AG20443 (cell line): ENCODE results near the gene HSDL2.
"Not testable (repeated sequence)": the region's sequence is repeated elsewhere in the genome, so short reads cannot be mapped to it uniquely, and the experiment has no call there.

Experiments
- DNase-seq: peaks from one replicate; pipeline ENCODE4 v3.0.0; 2012; ENCODE audit warnings: low spot score, mixed read lengths

HSDL2 gene

DNA sequence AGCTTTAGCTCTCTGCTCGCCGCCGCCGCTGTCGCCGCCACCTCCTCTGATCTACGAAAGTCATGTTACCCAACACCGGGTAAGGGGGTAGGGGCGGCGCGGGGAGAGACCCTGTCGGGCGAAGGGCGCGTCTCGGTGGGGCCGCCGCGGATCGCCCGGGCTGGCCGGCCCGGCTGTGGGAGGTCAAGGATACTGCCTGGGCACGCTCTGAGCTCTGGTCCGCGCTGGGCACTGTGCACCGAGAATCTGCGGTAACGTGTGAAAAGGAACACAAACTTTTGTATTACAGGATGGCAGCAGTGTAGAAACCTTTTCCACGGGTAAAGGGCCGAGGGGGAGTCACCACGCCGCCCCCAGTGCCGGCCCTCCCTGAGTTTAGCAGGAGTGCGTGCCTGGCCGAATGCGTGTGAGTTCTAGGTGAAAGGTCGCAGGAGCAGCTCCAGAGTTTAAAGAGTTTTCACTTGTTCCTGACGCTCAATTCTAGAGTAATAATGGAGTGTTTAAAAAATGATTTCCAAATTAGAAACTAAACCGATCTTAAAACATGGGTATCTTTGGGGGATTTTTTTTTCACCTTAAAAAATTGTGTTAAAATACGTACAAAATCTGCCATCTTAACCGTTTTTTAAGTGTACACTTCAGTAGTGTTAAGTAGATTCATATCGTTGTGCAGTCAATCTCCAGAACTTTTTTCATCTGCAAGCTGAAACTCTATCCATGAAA is at the start of gene HSDL2:
Gene HSDL2, plus strand, starts transcription at position 7 of the 723 bp plus-strand sequence. Its CDS starts 56 bp downstream, at position 63.
- no peak for DNase-seq

DNA sequence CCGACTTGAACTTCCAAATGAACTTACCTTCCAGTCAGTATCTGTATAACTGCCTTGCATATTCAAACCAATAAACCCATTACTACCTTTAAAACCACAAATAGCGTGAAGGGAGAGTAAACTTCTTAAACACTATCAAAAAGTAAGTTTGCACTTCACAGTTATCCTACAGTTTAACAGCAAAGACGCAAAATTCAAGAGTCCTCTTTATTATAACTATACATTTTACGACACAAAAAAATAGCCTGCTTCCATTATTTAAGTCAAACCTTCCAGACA is 48.3 kb upstream of the HSDL2 start:
- no peak for DNase-seq

DNA sequence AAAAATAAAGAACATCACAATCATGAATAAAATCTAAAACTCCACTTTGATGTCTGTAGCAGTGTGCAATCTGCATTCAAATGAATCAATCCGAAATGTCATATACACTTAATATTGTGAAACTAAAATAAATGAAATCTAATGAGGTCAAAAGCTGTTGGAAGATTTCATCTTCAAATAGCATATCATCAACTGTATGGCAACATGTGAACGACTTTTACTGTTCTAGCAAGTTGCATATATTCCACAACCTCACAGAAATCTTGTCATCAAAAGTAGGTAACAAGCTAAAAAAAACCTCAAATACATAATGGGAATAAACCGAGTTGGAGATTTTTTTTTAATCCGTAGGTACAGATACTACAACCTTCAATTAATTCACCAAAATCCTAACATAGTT is 47.7 kb upstream of the HSDL2 start:
- no peak for DNase-seq

DNA sequence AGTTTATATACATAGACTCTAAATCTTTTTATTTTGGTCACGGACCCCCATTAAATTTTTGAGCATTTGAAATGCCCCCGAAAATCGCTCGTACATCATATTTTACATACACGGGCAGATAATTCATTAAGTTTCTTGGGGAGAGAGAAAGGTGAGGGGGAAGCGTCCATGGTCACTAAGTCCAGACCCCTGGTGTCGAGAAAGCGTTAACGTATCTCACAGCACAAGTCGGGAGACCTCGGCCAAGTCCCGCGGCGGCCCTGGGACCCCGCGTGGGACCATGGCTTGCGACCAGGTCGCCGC is 47.3 kb upstream of the HSDL2 start:
- DNase-seq: no peak

DNA sequence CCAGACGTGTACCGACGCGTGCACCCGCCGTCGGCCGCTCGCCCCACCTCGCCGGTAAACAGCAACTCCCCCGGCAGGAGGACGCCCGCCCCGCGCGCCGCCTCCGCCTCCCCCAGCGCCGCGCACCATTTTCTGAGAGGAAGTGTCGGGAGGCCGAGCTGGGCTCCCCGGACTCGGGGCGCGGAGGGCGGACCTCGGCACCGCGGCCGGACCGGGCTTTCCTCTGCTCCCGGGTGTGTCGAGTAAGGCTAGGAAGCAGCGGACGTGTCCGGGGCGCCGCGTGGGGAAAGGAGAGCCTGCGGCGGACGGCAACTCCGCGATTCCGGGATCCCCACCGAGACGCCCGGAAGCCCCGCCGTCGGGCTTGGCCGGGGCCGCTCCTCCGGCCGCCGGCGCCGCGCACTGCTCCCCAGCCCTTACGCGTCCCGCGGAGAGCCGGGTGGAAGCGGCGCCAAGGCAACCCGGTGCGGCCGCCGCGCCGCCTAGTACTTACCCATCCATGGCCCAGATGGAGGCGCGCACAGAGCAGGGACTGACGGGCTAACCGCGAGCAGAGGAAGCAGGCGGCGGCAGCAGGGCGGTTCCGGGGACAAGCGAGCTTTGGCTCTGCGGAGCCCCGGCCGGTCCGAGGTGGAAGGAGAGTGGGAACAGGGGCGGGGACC is 46.8 kb upstream of the HSDL2 start, which contains the start of gene PTBP3:
Gene PTBP3, minus strand, starts transcription at position 643 of the 662 bp plus-strand sequence. CDS start 35,754 bp downstream, outside the sequence.
- peak; percentile 77 for DNase-seq

DNA sequence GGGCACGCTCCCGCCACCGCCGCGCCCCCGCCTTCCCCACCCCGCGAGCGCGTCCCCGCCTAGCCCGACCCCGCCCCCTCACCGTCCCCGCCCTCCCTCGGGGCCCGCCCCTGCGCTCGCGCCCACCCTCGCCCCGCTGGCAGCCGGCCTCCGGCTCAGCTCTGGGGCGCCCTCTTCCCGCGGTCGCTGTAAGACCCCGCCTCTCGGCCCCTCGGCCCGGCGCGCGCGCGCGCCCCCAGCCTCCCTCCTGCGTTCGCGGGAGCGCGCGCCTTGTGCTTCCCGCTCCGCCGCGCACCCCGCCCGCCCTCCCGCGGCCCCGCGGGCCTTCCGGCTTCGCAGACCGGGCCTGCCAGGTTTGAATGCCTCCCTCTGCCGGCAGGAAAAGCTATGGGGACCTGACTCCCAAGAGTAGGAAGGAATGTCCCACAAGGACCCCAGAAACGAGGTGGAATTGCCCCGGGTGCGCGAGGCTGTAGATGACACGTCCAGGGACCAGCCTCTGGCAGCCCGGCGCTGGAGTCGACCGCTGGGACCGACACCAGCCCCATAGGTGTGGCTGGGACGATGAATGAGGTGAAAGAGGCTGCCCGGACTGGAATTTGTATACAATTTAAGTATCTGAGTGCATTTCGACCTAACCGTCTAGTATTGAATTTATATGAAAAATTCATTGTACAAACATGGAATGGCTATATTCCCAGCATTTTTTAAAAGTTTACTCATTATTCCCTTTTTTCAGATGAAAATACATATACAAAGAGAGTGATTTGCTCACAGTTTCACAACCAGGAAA is 46.1 kb upstream of the HSDL2 start:
- peak; percentile 99 for DNase-seq

DNA sequence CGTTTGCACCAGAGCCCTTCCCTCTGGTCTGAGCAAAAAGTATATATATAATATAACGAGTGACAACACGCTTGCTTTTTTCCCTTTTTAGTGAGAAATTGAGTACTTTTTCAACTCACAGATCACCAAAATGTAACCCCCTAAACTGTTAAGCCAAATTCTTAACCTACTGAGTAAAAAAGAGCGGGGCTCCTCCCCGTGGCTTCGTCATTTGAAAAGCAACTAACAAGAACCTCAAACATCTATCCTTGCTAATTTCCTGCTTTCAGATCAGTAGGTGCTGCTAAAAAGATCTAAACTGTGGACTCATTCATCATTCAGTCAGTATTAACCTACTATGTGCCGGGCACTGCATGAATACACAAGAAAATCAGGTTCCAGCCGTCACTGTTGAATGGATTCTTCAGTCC is 45.5 kb upstream of the HSDL2 start:
- peak; percentile 16 for DNase-seq

DNA sequence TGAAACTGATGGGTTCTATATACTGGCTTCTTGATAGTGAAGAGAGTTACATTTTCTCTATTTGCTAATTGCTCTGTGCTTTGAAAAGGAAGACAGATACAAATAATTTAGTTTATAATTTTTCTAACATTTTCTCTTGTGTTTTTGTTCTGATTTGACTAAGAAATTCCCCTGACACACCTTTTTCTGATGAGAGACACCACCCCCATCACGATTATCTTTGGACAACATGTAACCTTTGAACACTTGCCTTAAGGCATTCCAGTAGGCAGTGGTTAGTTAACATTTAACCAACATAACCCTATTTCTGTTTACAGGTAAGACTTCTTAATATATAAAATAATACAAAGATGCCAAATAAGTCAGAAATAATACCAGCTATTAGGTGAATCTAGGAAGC is 42.4 kb upstream of the HSDL2 start:
- no peak for DNase-seq

DNA sequence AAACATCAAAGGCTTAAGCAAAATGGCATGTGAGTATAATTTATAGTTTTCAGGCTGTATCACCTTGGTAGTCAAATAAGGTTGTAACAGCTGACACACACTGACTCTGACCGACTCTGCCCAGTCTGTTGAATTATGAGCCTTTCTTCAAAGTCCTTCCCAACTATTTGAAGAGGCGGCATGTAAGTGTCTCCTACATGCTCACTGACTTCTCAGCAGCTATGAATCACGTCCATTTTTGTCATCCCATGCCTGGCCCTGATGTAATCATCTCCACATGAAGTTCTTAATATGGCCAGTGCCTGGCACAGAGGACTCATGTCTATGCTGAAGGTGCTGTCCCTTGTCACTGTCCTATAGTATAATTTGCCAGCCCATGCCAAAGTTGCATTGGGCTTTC is 41.3 kb upstream of the HSDL2 start:
- DNase-seq: peak; percentile 70

DNA sequence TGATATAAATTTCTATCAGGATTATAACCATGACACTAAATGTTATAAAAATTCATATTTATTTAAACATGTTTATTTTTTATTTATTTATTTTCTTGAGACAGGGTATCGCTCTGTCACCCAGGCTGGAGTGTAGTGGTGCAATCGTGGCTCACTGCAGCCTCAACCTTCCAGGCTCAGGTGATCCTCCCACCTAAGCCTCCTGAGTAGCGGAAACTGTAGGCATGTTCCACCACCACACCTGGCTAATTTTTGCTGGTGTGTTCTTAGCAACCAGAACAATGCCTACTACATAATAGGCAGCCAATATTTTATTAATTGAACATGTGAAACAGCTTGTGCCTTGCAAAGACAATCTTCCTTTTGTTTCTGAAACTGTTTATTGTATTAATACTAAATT is 40.0 kb upstream of the HSDL2 start:
- DNase-seq: no peak

DNA sequence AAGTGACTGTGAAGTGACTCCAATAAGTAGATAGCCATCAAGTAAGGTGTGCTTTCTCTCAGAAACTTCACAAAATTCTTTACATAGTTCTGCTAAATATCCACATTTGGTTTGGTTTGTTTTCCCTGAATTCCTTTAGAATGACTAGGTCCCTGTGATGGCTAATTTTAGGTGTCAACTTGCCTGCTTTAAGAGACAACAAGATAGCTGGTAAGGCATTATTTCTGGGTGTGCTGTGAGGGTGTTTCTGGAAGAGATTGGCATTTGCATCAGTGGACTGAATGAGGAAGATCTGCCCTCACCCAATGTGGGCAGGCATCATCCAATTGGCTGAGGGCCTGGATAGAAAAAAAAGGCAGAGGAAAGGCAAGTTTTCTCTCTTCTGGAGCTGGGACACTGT is 38.2 kb upstream of the HSDL2 start:
- DNase-seq: peak; percentile 20

DNA sequence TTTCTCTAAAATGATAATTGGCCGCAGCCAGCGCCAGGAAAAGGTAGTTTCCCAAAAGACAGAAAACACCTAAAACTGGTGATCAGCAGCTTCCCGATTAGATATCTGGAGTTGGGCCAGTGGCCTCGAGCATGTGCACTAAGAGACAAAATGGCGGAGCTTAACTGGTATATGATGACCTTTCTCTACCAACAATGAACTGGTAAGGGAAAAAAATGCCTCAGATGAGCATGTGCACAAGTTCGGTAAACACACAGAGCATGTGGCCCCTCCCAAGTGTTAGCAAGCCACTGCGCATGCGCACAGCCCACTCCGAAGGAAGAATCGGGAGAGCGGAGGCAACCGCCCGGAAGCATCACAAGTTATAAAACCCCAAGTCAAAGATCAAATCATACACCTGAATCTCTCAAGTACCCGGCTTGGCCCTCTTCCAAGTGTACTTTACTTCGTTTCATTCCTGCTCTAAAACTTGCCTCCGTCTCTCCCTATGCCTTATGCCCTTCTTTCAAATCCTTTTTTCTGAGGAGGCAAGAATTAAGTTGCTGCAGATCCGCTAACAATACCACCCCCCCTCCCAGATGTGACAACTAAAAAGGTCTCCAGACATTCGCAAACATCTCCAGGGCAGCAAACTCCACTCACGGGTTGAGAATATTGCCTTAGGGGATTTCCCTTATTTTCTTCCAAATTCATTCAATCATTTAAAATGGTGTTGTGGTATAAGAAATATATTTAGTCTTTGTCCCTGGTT is 31.5 kb upstream of the HSDL2 start:
- peak; percentile 90 for DNase-seq

DNA sequence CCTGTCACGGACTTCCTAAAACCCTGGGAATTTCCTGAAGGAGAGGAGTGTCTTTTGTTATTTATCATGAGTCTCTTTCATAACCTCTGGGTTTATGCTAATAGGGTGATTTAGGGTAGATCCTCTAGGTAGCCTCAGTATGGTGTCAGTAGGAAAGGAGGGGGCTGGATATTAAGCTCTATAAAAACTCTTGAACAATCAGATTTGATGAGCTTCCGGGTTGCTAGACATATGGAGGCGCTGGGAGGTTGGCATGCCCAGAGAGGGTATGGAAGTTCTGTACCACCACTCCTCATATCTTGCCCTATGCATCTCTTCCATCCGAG is 30.9 kb upstream of the HSDL2 start:
- DNase-seq: no peak

DNA sequence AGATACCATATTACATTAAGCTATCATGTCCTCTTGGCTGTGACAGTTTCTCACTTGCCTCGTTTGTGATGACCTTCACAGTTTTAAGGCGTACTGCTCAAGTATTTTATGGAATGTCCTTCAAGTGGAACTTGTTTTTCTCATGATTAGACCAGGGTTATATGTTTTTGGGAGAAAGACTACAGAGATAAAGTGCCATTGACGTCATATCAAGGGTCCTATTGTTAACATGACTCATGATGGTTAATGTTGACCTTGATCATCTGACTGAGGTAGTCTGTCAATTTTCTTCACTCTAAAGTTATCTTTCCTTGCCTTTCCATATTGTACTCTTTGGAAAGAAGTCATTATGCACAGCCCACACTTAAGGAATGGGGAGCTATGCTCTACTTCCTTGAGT is 28.7 kb upstream of the HSDL2 start:
- no peak for DNase-seq

DNA sequence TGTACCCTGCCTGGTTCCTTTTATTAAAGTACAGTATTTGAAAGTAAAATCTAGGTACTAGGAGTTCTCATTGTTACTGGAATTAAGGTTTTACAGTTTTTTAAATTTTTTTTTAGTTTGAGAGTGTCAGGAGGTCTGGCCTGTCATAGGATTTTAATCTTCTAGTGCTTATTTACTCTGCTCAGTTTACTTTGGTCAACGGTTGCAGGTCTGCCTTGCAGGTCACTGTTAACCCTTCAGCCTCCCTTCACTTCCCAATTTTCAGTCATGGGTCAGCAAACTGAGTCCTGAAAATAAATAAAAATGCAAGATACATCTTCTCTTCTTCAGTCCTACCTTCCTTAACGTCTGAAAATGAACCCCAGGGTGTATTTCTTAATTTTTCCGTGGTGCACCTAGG is 27.7 kb upstream of the HSDL2 start:
- DNase-seq: no peak

DNA sequence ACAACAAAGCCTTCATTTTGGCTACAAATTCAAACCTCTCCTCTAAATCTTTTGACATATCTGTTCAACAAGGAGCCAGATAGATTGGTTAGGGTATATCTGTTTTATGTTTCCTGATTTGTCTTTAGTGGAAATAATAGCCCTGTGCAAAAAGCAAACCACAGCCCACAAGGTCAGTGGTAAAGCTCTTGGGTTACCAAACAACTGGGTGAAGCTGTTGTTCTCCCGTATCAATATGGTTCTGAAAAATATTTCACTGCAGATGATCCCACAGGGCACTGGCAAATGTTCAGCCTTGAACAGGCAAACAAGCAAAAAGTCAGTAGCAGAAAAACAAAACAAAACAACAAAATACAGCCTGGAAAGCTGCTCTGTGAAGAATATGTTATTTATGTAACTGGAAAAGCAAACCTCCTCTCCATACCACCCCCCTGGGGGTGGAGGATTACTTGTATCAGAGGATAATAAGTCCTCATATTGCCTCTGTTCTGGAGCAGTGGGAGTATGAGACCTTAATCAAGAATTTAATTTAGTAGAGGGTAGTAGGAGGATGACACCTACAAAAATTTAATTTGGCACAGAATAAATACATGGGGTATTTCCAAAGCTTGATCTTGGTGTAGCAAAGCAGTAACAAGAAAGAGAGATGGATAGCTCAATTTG is 25.7 kb upstream of the HSDL2 start:
- no peak for DNase-seq

DNA sequence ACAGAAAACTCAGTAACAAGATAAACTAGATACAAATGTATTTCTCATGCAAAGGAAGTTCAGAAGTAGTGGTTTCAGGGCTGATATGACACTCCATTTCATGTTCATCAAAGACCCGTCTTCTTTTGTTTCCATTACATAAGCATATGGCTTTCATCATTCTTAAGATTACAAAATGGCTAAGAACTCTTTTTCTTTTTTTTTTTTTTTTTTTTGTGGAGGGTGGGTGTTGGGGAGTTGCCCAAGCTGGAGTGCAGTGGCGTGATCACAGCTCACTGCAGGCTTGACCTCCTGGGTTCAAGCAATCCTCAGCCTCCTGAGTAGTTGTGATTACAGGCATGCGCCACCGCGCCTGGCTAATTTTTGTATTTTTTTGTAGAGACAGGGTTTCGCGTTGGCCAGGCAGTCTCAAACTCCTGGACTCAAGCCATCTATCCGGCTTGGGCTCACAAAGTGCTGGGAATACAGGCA is 24.4 kb upstream of the HSDL2 start:
- DNase-seq: no peak

DNA sequence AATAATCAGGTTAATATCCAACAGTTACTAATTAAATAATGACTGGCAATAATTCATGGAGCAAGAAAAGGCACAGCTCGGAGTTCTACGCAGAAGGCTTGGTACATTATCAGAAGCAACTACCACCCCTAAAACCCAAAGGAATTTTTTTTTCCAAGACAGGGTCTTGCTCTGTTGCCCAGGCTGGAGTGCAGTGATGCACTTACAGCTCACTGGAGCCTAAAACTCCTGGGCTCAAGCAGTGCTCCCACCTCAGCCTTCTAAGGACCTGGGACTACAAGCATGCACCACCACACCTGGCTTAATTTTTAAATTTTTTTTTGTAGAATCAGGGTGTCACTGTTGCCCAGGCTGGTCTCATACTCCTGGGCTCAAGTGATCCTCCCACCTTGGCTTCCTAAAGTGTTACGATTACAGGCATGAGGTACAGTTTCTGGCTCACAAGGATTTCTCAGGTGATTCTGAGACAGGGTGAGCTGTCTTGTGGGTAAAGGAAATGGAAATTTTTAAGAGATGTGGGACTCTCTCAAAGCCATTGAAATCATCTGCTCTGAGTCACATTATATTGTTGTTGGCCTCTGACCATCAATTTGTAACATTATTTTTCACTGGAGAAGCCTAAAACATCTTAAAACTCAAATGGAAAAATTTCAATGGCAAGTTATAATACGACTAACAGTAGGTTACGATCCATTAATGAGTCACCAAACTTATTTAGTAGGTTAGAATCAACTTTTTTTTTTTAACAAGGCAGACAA is 19.7 kb upstream of the HSDL2 start:
- DNase-seq: peak; percentile 44

DNA sequence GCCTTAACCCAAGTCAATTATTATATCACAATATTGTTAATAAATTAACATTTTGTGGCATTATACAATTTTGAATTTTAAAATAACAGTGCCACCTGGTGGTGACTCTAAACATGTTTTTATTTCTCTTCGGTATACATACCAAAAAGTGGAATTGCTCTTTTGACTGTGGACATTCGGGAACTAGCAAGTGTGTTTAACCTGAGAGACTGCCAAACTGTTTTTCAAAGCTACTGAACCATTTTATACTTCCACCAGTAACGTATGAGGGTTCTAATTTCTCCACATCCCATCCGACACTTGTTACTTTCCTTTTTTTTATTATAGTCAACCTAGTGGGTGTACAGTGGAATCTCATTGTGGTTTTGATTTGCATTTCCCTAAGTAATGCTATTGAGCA is 18.3 kb upstream of the HSDL2 start:
- peak; percentile 18 for DNase-seq

DNA sequence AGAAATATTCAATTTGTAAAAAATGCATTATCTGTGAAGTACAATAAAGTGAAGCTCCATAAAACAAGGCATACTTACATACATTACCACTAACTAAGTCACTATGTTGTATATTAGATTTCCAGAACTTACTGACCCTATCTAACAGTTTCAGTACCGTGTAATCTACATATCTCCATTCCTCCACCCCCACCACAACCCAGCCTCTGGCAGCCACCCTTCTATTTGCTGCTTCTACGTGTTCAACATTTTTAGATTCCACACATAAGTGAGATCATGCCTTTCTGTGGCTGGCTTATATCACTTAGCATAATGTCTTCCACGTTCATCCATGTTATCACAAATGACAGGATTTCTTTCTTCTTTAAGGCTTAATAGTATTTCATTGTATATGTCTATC is 15.1 kb upstream of the HSDL2 start:
- DNase-seq: no peak

DNA sequence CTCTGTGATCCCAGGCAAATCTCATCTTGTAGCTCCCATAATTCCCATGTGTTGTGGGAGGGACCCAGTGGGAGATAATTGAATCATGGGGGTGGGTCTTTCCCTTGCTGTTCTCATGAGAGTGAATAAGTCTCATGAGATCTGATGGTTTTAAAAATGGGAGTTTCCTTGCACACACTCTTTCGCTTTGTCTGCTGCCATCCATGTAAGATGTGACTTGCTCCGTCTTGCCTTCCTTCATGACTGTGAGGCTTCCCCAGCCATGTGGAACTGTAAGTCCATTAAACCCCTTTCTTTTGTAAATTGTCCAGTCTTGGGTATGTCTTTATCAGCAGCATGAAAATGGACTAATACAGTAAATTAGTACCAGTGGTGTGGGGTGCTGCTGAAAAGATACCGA is 14.7 kb upstream of the HSDL2 start:
- DNase-seq: not testable (repeated sequence)
